ENCODE data around the gene SAFB. TPM values are rescaled to one million over a fixed set of nuclear protein-coding genes. Genes with fewer than 3 reads are reported as not detected.

SAFB gene
- total and polyA plus RNA-seq, 2 of the 13 experiments (the other 11 are each of a cell fraction or from before 2014, with no cell fraction given) = 21.0 to 28.4 TPM

GRCh38 chr19:5587071-5587455 lies 35.8 kb upstream of the SAFB start:
- Histone ChIP-seq H3K36me3 (replicated peaks in 1 of 2; ENCODE audit: control insufficient read depth in 1 of 2, insufficient read depth in 2 of 2, low read length in 2 of 2) (peaks cover 31 to 54% of the 10 kb centered on the region in 2 experiments; a peak in 4 of 5 replicates), H3K9me3 (ENCODE audit: low read length) (no peaks in the 10 kb centered on the region), H3K4me1 (ENCODE audit: insufficient read depth, low read length) (peaks cover 11% of the 10 kb centered on the region), H3K27ac (ENCODE audit: extremely low read length, insufficient read depth, low read length) (no peak overlapping the region), H3K4me3 (replicated peaks in 1 of 3; ENCODE audit: insufficient read depth in 1 of 3, low read depth in 2 of 3, low read length in 3 of 3) (no peak overlapping the region), H2AFZ (ENCODE audit: low read length) (no peak overlapping the region), H3K79me2 (ENCODE audit: insufficient read depth, low read length) (no peaks in the 10 kb centered on the region), H3K27me3 (ENCODE audit: control insufficient read depth in 1 of 2, insufficient read depth in 2 of 2, low read length in 2 of 2) (no peaks in the 10 kb centered on the region), H3K4me2 (ENCODE audit: low read depth, low read length) (no peak overlapping the region), H4K20me1 (ENCODE audit: insufficient read depth, low read length) (no peaks in the 10 kb centered on the region), H3K9ac (ENCODE audit: insufficient read depth, low read depth, low read length) (no peak overlapping the region)
- no peak for FAIRE-seq
- no peak for ATAC-seq
- no peak for DNase-seq (ENCODE audit: low spot score)
- TF ChIP-seq ZBTB34 (CRISPR knock-in tag; IDR thresholded peaks at IDR 0.05) = no peak
- TF ChIP-seq GTF2F1 (IDR thresholded peaks at IDR 0.05; ENCODE audit: low read length) = no peak
- in situ Hi-C loops (cut with HindIII; ENCODE audit: extremely low pct_ligation_motif_present, low pct_unique_long_range_greater_than_20kb) (no loop called here), intact Hi-C loops (cut with micrococcal nuclease; ENCODE audit: unreplicated experiment) (no loop called here)
- WGBS (ENCODE audit: low lambda C conversion rate) = 98% methylated on average over 14 of the region's 16 CpGs
- CTCF ChIA-PET (ENCODE audit: low intra/inter-chr PET ratio, low total read pairs) = no interaction called here
- TSS peak; percentile 43 for BruUV-seq (replicated peaks)
- POLR2A ChIA-PET = no interaction called here

- ATAC-seq (no peak), DNase-seq (ENCODE audit: low spot score) (no peak), FAIRE-seq (no peak)
- Histone ChIP-seq H3K9ac (ENCODE audit: insufficient read depth, low read depth, low read length) (no peak overlapping the region), H3K36me3 (replicated peaks in 1 of 2; ENCODE audit: control insufficient read depth in 1 of 2, insufficient read depth in 2 of 2, low read length in 2 of 2) (peaks cover 37 to 60% of the 10 kb centered on the region in 2 experiments), H3K27me3 (ENCODE audit: control insufficient read depth in 1 of 2, insufficient read depth in 2 of 2, low read length in 2 of 2) (no peaks in the 10 kb centered on the region), H3K4me3 (replicated peaks in 1 of 3; ENCODE audit: insufficient read depth in 1 of 3, low read depth in 2 of 3, low read length in 3 of 3) (no peak overlapping the region), H3K4me2 (ENCODE audit: low read depth, low read length) (no peak overlapping the region), H3K27ac (ENCODE audit: extremely low read length, insufficient read depth, low read length) (no peak overlapping the region), H4K20me1 (ENCODE audit: insufficient read depth, low read length) (no peaks in the 10 kb centered on the region), H3K79me2 (ENCODE audit: insufficient read depth, low read length) (no peaks in the 10 kb centered on the region), H3K9me3 (ENCODE audit: low read length) (no peaks in the 10 kb centered on the region), H3K4me1 (ENCODE audit: insufficient read depth, low read length) (peaks cover 5% of the 10 kb centered on the region), H2AFZ (ENCODE audit: low read length) (no peak overlapping the region)
- no TSS peak for BruUV-seq (replicated peaks)
- in situ Hi-C loops (cut with HindIII; ENCODE audit: extremely low pct_ligation_motif_present, low pct_unique_long_range_greater_than_20kb) = no loop called here
- WGBS (ENCODE audit: low lambda C conversion rate) = 96% methylated on average over 19 of the region's 23 CpGs
- ChIA-PET POLR2A (no interaction called here), CTCF (ENCODE audit: low intra/inter-chr PET ratio, low total read pairs) (no interaction called here)
- intact Hi-C loops (cut with micrococcal nuclease; ENCODE audit: unreplicated experiment) = no loop called here
- peak; percentile 52 for TF ChIP-seq AGO2 (optimal IDR thresholded peaks at IDR 0.05; ENCODE audit: low read depth, low read length)
- TF ChIP-seq ZSCAN22 (CRISPR knock-in tag; IDR thresholded peaks at IDR 0.05) = no peak
- peak; percentile 44; the same call in 1 of the 2 replicates for TF ChIP-seq RBFOX2 (IDR thresholded peaks at IDR 0.05; ENCODE audit: low read depth, low read length)
- TF ChIP-seq STAT6 (CRISPR knock-in tag; IDR thresholded peaks at IDR 0.05; ENCODE audit: borderline replicate concordance) = no peak
- TF ChIP-seq ZNF207 (IDR thresholded peaks at IDR 0.05; ENCODE audit: borderline replicate concordance) = no peak
- TF ChIP-seq TIGD3 (CRISPR knock-in tag; IDR thresholded peaks at IDR 0.05; ENCODE audit: borderline replicate concordance) = no peak
These were observed 35.2 kb upstream of the SAFB start for GRCh38 chr19:5587661-5588060.
